ENCODE measurements around the gene ENOX1.
A peak's percentile ranks its signal among the peaks of the same experiment; 100 is the strongest.

ENOX1 gene

DNA sequence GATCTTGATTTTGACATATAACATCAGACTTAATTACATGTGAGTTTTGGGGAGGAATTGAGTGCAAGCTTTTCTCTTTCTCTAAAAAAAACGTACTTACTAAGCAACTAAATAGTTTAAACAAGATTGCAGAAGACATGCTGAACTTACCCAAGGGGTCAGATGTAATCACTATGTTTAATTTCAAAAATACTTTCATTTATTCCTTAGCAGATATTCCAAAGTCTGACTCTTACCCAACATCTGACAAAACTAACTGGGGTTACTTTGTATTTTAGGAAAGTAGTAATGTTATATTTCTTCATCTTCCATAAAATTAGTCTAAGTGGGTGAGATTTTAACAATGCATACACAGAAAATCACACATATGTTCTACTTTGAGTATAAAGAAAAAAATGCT is 493.2 kb downstream of the ENOX1 start:
- Histone ChIP-seq H3K9me3 (ENCODE audit: control insufficient read depth, insufficient read depth, low read depth, low read length) (no peaks in the 10 kb centered on the region), H3K36me3 (ENCODE audit: control insufficient read depth in 2 of 2, insufficient read depth in 1 of 2, low read length in 2 of 2) (no peaks in the 10 kb centered on the region), H3K4me1 (ENCODE audit: control insufficient read depth, insufficient read depth, low read length) (0 out of 2 replicates have a peak, but pooled peaks cover 5% of the 10 kb centered on the region), H3K4me3 (ENCODE audit: low read depth, low read length) (no peak overlapping the region), H3K27ac (ENCODE audit: extremely low read depth, low read depth, low read length) (no peak overlapping the region)
- POLR2A ChIA-PET: no interaction called here
- CTCF ChIA-PET: no interaction called here
- TF ChIP-seq ZEB2 (tag by site-specific recombination; IDR thresholded peaks at IDR 0.05) (no peak), YY1 (tag by site-specific recombination; IDR thresholded peaks at IDR 0.05) (no peak), ZNF530 (tag by site-specific recombination; IDR thresholded peaks at IDR 0.05; ENCODE audit: low read depth) (no peak), ZNF560 (tag by site-specific recombination; IDR thresholded peaks at IDR 0.05; ENCODE audit: borderline replicate concordance) (no peak)

DNA sequence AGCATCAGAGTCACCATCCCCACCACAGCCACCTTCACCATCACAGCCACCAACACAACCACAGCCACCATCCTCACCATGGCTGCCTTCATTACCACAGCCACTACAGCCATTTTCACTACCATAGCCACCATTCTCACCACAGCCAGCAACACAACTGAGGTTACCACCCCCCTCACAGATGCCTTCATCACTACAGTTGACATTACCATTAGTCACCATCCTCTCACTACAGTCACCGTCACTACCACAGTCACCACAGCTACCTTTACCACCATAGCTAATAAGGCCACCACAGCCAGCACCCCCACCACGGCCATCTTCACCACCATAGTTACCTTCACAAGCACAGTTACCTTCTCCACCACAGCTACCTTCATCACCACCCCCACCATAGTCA is 493.8 kb downstream of the ENOX1 start:
- ChIA-PET CTCF (no interaction called here), POLR2A (no interaction called here)
- Histone ChIP-seq H3K27ac (ENCODE audit: extremely low read depth, low read depth, low read length) (no peak overlapping the region), H3K9me3 (ENCODE audit: control insufficient read depth, insufficient read depth, low read depth, low read length) (no peaks in the 10 kb centered on the region), H3K36me3 (ENCODE audit: control insufficient read depth in 2 of 2, insufficient read depth in 1 of 2, low read length in 2 of 2) (no peaks in the 10 kb centered on the region), H3K4me3 (ENCODE audit: low read depth, low read length) (no peak overlapping the region), H3K4me1 (ENCODE audit: control insufficient read depth, insufficient read depth, low read length) (no peaks in the 10 kb centered on the region)
- no peak for TF ChIP-seq ZNF132 (tag by site-specific recombination; IDR thresholded peaks at IDR 0.05; ENCODE audit: borderline replicate concordance)
- 0 out of 2 replicates have a peak, but pooled peaks have one; percentile 39 for TF ChIP-seq ZNF670 (tag by site-specific recombination; IDR thresholded peaks at IDR 0.05; ENCODE audit: low read depth)
- 0 out of 2 replicates have a peak, but pooled peaks have one; percentile 38 for TF ChIP-seq ZNF658 (tag by site-specific recombination; IDR thresholded peaks at IDR 0.05)
- TF ChIP-seq, protein P1, sequence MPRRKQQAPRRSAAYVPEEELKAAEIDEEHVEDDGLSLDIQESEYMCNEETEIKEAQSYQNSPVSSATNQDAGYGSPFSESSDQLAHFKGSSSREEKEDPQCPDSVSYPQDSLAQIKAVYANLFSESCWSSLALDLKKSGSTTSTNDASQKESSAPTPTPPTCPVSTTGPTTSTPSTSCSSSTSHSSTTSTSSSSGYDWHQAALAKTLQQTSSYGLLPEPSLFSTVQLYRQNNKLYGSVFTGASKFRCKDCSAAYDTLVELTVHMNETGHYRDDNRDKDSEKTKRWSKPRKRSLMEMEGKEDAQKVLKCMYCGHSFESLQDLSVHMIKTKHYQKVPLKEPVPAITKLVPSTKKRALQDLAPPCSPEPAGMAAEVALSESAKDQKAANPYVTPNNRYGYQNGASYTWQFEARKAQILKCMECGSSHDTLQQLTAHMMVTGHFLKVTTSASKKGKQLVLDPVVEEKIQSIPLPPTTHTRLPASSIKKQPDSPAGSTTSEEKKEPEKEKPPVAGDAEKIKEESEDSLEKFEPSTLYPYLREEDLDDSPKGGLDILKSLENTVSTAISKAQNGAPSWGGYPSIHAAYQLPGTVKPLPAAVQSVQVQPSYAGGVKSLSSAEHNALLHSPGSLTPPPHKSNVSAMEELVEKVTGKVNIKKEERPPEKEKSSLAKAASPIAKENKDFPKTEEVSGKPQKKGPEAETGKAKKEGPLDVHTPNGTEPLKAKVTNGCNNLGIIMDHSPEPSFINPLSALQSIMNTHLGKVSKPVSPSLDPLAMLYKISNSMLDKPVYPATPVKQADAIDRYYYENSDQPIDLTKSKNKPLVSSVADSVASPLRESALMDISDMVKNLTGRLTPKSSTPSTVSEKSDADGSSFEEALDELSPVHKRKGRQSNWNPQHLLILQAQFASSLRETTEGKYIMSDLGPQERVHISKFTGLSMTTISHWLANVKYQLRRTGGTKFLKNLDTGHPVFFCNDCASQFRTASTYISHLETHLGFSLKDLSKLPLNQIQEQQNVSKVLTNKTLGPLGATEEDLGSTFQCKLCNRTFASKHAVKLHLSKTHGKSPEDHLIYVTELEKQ (tag by site-specific recombination; IDR thresholded peaks at IDR 0.05; ENCODE audit: borderline replicate concordance): no peak
- TF ChIP-seq ZNF571 (tag by site-specific recombination; IDR thresholded peaks at IDR 0.05): 0 out of 2 replicates have a peak, but pooled peaks have one; percentile 12

DNA sequence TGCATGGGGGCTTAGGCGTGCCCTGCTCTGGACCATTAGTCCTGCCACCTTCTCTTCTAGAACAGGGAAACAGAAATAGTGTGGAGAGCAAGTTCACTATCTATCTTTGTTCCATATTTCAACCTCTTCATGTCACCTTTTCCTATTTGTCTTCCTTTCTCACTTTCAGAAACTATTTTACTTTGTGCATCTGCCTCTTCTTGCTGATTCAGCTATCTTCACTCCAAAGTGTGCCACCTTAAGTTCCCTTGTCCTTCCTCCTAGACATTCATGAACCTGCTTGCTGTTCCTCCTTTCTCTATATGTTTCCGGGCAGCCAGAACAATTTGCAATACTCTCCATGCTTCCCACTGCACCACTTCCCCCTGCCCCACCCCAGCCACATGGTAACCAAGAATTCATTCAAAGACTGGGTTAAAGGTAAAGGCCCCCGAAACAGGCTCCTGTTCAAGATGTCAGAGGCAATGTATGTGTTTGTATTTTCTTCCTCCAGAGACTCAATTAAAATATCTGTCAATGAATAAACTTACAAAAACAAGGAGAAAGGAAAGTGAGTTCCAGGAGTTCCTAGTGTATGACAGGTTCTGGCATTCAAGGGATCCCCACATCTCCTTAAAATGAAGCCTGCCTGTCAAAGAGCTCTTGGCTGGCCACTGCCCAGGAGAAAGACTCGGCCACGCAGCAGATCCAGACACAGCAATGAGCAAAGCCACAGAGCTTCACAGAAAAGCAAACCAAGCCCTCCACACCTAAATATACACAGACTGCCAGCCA is 495.3 kb downstream of the ENOX1 start:
- ChIA-PET CTCF (interaction anchor here (0.6 kb wide), 1 partner anchor 20 kb away, joined by 5 read pairs; no protein-coding TSS in a partner anchor), POLR2A (no interaction called here)
- no peak overlapping the region for H3K27ac ChIP-seq (ENCODE audit: extremely low read depth, low read depth, low read length)
- no peaks in the 10 kb centered on the region for H3K4me1 ChIP-seq (ENCODE audit: control insufficient read depth, insufficient read depth, low read length)
- no peaks in the 10 kb centered on the region for H3K36me3 ChIP-seq (ENCODE audit: control insufficient read depth in 2 of 2, insufficient read depth in 1 of 2, low read length in 2 of 2)
- H3K9me3 ChIP-seq (ENCODE audit: control insufficient read depth, insufficient read depth, low read depth, low read length): no peaks in the 10 kb centered on the region
- H3K4me3 ChIP-seq (ENCODE audit: low read depth, low read length): no peak overlapping the region
- TF ChIP-seq ZNF549 (tag by site-specific recombination; IDR thresholded peaks at IDR 0.05): no peak
- TF ChIP-seq ZNF768 (tag by site-specific recombination; IDR thresholded peaks at IDR 0.05): no peak
- TF ChIP-seq, protein P2, sequence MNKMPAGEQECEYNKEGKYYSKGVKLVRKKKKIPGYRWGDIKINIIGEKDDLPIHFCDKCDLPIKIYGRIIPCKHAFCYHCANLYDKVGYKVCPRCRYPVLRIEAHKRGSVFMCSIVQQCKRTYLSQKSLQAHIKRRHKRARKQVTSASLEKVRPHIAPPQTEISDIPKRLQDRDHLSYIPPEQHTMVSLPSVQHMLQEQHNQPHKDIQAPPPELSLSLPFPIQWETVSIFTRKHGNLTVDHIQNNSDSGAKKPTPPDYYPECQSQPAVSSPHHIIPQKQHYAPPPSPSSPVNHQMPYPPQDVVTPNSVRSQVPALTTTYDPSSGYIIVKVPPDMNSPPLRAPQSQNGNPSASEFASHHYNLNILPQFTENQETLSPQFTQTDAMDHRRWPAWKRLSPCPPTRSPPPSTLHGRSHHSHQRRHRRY (tag by site-specific recombination; IDR thresholded peaks at IDR 0.05): no peak
- TF ChIP-seq SCRT1 (tag by site-specific recombination; IDR thresholded peaks at IDR 0.05; ENCODE audit: borderline replicate concordance): no peak
- TF ChIP-seq OVOL3 (tag by site-specific recombination; IDR thresholded peaks at IDR 0.05): no peak
- no peak for TF ChIP-seq ZNF610 (tag by site-specific recombination; IDR thresholded peaks at IDR 0.05; ENCODE audit: borderline replicate concordance)
- no peak for TF ChIP-seq ZFHX2 (tag by site-specific recombination; conservative IDR thresholded peaks at IDR 0.05)
- TF ChIP-seq, protein P3, sequence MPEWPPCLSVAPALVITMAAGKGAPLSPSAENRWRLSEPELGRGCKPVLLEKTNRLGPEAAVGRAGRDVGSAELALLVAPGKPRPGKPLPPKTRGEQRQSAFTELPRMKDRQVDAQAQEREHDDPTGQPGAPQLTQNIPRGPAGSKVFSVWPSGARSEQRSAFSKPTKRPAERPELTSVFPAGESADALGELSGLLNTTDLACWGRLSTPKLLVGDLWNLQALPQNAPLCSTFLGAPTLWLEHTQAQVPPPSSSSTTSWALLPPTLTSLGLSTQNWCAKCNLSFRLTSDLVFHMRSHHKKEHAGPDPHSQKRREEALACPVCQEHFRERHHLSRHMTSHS (tag by site-specific recombination; IDR thresholded peaks at IDR 0.05): no peak
- no peak for TF ChIP-seq RBAK (tag by site-specific recombination; IDR thresholded peaks at IDR 0.05)
- no peak for TF ChIP-seq ZNF311 (tag by site-specific recombination; IDR thresholded peaks at IDR 0.05; ENCODE audit: borderline replicate concordance)
- TF ChIP-seq ZNF16 (tag by site-specific recombination; IDR thresholded peaks at IDR 0.05; ENCODE audit: low read depth): no peak
- TF ChIP-seq ZNF501 (tag by site-specific recombination; IDR thresholded peaks at IDR 0.05): no peak
- TF ChIP-seq ZNF623 (tag by site-specific recombination; IDR thresholded peaks at IDR 0.05): no peak

All from HEK293 (cell line).